Lower leg skin (tissue), 4 donors: Measurements from ENCODE around the gene ICAM4. TPM values are rescaled to one million over a fixed set of nuclear protein-coding genes. Genes with fewer than 3 reads are reported as not detected.

ENCODE experiments used
- DNase-seq, 2 donors: peaks; one replicate each; pipeline ENCODE4 v3.0.0-alpha.2; 2019; ENCODE audit warnings: low spot score in 2 of 2
- H3K4me3 ChIP-seq: fragments of 200-600 bp; sonication (generic); 2 replicates; pipeline ENCODE4 v1.5.1; 2017; ENCODE audit warnings: mild to moderate bottlenecking, low read depth; ENCODE audit not compliant: poor library complexity, severe bottlenecking
- CTCF ChIP-seq, 3 donors: fragments of 450-650 bp; IDR thresholded peaks; one replicate each; pipeline ENCODE4 v1.5.1; 2016; ENCODE audit warnings: antibody characterized with exemption in 3 of 3, mild to moderate bottlenecking in 3 of 3, moderate library complexity in 2 of 3
- POLR2A ChIP-seq, 2 donors: fragments of 450-650 bp; IDR thresholded peaks; one replicate each; pipeline ENCODE4 v1.6.1; 2016 to 2017; ENCODE audit warnings: antibody characterized with exemption in 2 of 2, mild to moderate bottlenecking in 1 of 2, moderate library complexity in 1 of 2
- WGBS, 2 donors: methylation state at CpG; one replicate each; pipeline ENCODE4 v1.1.5; 2018; 5-methylcytosine and 5-hydroxymethylcytosine counted together
- intact Hi-C: fragments of 100-400 bp; cut with DNase I; formaldehyde crosslinking; loops from one replicate; pipeline ENCODE4 v1.15.0; 2023; ENCODE audit warnings: low total_unique reads
- total RNA-seq, 4 donors: library from RNA; depleted of rRNA; stranded (reverse); fragments of >200 nt; gene quantifications; one replicate each; pipeline ENCODE4 v1.1.0, GENCODE V29; 2016

The ICAM4 gene
- total RNA-seq, 4 donors from 2014 or later: 0.38 TPM; not detected in 3

GRCh38 chr19:10260141-10260584, 26.6 kb upstream of the ICAM4 start:
- intact Hi-C loops: no loop called here
- no peak overlapping the region for H3K4me3 ChIP-seq
- TF ChIP-seq CTCF (IDR thresholded peaks at IDR 0.05): no peak
- no peak for TF ChIP-seq POLR2A (IDR thresholded peaks at IDR 0.05)
- WGBS, 2 donors: 44 to 66% methylated on average over 8 of the region's 8 CpGs
- DNase-seq: no peak

DNA sequence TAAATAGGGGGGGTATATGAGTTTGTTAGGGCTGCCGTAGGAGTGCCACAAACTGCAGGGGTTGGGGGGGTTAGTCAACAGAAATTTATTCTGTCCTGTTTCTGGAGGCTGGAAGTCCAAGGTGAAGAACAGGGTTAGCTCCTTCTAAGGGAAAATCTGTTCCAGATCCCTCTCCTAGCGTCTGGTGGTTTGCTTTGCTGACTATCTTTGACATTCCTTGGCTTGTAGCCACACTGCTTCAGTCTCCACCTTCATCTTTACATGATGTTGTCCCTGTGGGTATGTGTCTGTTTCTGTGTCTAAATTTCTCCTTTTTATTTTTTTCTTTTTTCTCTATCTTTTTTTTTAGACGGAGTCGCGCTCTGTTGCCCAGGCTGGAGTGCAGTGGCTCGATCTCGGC, 24.0 kb upstream of the ICAM4 start:
- intact Hi-C loops: no loop called here
- 75% methylated on average over 7 of the region's 7 CpGs for WGBS, 2 donors
- TF ChIP-seq POLR2A (IDR thresholded peaks at IDR 0.05): no peak
- TF ChIP-seq CTCF (IDR thresholded peaks at IDR 0.05): no peak
- no peak overlapping the region for H3K4me3 ChIP-seq
- DNase-seq: no peak

DNA sequence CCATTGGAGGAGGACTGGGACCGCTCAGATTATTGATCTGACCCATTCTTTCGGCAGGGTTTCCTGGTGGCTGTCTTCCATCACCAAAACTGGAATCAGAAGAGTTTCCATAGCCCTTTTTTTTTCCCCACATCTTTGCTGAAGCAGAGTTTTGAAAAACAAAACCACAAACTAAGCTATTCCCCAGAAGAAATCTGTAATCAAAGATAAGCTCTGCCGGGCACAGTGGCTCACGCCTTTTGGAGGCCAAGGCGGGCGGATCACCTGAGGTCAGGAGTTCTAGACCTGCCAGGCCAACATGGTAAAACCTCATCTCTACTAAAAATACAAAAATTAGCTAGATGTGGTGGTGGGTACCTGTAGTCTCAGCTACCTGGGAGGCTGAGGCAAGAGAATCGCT, 20.0 kb upstream of the ICAM4 start:
- H3K4me3 ChIP-seq: no peak overlapping the region
- DNase-seq: no peak
- TF ChIP-seq CTCF (IDR thresholded peaks at IDR 0.05) (no peak), POLR2A (IDR thresholded peaks at IDR 0.05) (no peak)
- WGBS, 2 donors: 85 to 88% methylated on average over 7 of the region's 7 CpGs
- intact Hi-C loops: no loop called here

DNA sequence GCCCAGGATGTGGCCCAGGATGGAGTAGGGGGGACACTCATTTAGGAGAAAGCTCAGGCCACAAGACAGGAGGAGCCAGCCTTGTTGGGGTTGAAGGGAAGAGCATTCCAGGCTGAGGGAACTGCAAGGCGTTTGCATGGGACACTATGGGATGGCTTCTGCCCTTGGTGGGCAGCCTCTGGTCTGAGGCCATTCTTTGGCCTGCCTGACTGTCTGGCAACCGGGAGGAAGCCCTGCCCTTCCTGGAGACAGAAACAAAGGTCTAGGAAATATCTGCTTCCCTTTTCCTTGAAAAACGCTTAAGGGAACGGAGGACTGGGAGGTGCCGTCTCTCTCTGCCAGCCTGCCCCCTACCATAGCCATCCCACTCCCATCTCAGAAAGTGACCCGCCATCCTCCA, 18.7 kb upstream of the ICAM4 start:
- TF ChIP-seq CTCF (IDR thresholded peaks at IDR 0.05): no peak
- TF ChIP-seq POLR2A (IDR thresholded peaks at IDR 0.05): no peak
- intact Hi-C loops: loop anchor here (2.0 kb wide), 1 partner anchor 121 kb away; no protein-coding TSS in a partner anchor
- WGBS, 2 donors: 54 to 65% methylated on average over 6 of the region's 6 CpGs
- no peak for DNase-seq
- H3K4me3 ChIP-seq: no peak overlapping the region

- peak; percentile 89 to 98 for DNase-seq
- TF ChIP-seq POLR2A (IDR thresholded peaks at IDR 0.05): no peak
- peak in 1 of 3 donors; percentile 67 for TF ChIP-seq CTCF (IDR thresholded peaks at IDR 0.05)
- intact Hi-C loops: loop anchor here (2.0 kb wide), 1 partner anchor 119 kb away; no protein-coding TSS in a partner anchor
- WGBS, 2 donors: 4 to 6% methylated on average over 49 to 58 of the region's 59 CpGs
- peak overlapping the region; percentile 35 for H3K4me3 ChIP-seq
Measured at GRCh38 chr19:10269333-10270179, 17.2 kb upstream of the ICAM4 start.
